ENCODE measurements around the gene LDLR.

DNA sequence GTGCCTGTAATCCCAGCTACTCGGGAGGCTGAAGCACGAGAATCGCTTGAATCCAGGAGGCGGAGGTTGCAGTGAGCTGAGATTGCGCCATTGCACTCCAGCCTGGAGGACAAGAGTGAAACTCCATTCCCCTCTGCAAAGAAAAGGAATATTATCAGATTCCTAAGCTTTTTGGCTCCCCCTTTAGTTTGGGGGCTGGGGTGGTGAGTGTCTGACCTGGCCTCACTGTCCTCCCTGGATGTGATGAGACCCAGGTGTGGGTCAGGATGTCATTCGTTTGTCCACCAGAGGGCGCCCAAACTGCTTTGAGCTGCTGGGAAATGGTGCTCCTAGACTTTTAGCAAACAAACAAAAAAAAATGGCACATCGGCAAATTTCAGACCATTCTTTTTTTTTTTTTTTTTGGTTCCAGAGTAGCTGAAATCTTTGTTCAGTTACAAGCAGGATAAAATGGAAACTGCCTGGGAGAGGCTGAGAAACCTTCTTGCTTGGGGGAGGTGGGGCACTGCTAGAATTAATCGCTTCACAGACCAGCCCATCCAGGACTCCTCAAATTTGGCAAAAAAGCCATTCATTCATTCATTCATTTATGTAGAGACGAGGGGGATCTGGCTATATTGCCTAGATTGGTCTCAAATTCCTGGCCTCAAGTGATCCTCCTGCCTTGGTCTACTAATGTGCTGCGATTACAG is 36.9 kb downstream of the LDLR start:
- TF ChIP-seq, protein P1, sequence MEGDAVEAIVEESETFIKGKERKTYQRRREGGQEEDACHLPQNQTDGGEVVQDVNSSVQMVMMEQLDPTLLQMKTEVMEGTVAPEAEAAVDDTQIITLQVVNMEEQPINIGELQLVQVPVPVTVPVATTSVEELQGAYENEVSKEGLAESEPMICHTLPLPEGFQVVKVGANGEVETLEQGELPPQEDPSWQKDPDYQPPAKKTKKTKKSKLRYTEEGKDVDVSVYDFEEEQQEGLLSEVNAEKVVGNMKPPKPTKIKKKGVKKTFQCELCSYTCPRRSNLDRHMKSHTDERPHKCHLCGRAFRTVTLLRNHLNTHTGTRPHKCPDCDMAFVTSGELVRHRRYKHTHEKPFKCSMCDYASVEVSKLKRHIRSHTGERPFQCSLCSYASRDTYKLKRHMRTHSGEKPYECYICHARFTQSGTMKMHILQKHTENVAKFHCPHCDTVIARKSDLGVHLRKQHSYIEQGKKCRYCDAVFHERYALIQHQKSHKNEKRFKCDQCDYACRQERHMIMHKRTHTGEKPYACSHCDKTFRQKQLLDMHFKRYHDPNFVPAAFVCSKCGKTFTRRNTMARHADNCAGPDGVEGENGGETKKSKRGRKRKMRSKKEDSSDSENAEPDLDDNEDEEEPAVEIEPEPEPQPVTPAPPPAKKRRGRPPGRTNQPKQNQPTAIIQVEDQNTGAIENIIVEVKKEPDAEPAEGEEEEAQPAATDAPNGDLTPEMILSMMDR (IDR thresholded peaks at IDR 0.05) = peak; percentile 78 to 81 (median 79)
- TF ChIP-seq POLR2A (IDR thresholded peaks at IDR 0.05) = no peak
